Calu3 (cell line): ENCODE data around the gene PCSK5. TPM values are rescaled to one million over a fixed set of nuclear protein-coding genes. Genes with fewer than 3 reads are reported as not detected.

Experiments
- BruUV-seq: library from RNA; stranded (reverse); fragments of 400-500 nt; replicated peaks from 2 replicates; lab custom pipeline; 2021; lab: Mats Ljungman, UMichigan
- CTCF ChIA-PET: fragments of 300-600 bp; sonication (Branson Sonifier 250); formaldehyde crosslinking; loops from one replicate; lab custom pipeline; 2022; ENCODE audit warnings: antibody characterized with exemption; lab: Charles Lee
- DNase-seq: peaks from one replicate; pipeline ENCODE4 v3.0.0; 2022
- H3K27ac Mint-ChIP-seq: one replicate; pipeline ENCODE4 v1.8.0; 2022; ENCODE audit warnings: mixed read lengths; ENCODE audit not compliant: unreplicated experiment
- H3K27me3 Mint-ChIP-seq: one replicate; pipeline ENCODE4 v1.8.0; 2022; ENCODE audit warnings: mixed read lengths; ENCODE audit not compliant: unreplicated experiment
- H3K36me3 Mint-ChIP-seq: one replicate; pipeline ENCODE4 v1.8.0; 2022; ENCODE audit warnings: mild to moderate bottlenecking, moderate library complexity, mixed read lengths; ENCODE audit not compliant: insufficient read depth, unreplicated experiment
- H3K4me1 Mint-ChIP-seq: one replicate; pipeline ENCODE4 v1.8.0; 2022; ENCODE audit warnings: mild to moderate bottlenecking, low read depth, mixed read lengths; ENCODE audit not compliant: unreplicated experiment
- H3K4me3 Mint-ChIP-seq: one replicate; pipeline ENCODE4 v1.8.0; 2022; ENCODE audit warnings: mild to moderate bottlenecking, low read depth, moderate library complexity, mixed read lengths; ENCODE audit not compliant: unreplicated experiment
- H3K9me3 Mint-ChIP-seq: one replicate; pipeline ENCODE4 v1.8.0; 2022; ENCODE audit warnings: low read depth, mixed read lengths; ENCODE audit not compliant: unreplicated experiment
- intact Hi-C: fragments of 100-400 bp; cut with micrococcal nuclease; formaldehyde crosslinking; loops from one replicate; pipeline ENCODE4 v1.10.0; 2022; ENCODE audit not compliant: unreplicated experiment
- total RNA-seq: library from RNA; stranded (reverse); gene quantifications from 2 replicates; pipeline ENCODE4 v1.2.3, GENCODE V29; 2022
- TF ChIP-seq, protein P1 (sequence below): fragments of 200-600 bp; IDR thresholded peaks from one replicate; pipeline ENCODE4 v1.8.0; 2022; ENCODE audit warnings: antibody characterized with exemption; ENCODE audit not compliant: unreplicated experiment

PCSK5 gene
- total RNA-seq, 1 experiment from 2014 or later: 38.4 TPM

DNA sequence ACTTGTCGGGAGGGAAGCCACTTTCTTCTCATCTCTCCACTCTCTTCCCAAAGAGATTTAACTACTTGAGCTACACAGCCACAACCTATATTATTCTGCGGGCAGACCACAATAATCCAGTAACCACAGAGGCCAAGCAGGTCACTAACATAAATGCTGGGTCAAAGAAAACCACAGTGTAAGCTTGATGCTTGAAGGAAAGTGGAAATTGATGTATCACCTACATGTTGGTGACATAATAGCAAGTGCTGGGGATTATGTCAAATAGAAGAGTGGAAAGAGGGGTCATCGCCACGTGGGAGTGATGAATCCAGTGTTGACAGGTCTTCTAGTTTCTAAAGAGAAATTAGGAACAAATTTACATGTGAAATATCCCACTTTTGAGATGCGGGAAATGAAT is 462.8 kb downstream of the PCSK5 start:
- TF ChIP-seq, protein P1, sequence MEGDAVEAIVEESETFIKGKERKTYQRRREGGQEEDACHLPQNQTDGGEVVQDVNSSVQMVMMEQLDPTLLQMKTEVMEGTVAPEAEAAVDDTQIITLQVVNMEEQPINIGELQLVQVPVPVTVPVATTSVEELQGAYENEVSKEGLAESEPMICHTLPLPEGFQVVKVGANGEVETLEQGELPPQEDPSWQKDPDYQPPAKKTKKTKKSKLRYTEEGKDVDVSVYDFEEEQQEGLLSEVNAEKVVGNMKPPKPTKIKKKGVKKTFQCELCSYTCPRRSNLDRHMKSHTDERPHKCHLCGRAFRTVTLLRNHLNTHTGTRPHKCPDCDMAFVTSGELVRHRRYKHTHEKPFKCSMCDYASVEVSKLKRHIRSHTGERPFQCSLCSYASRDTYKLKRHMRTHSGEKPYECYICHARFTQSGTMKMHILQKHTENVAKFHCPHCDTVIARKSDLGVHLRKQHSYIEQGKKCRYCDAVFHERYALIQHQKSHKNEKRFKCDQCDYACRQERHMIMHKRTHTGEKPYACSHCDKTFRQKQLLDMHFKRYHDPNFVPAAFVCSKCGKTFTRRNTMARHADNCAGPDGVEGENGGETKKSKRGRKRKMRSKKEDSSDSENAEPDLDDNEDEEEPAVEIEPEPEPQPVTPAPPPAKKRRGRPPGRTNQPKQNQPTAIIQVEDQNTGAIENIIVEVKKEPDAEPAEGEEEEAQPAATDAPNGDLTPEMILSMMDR: no peak
- CTCF ChIA-PET: interaction anchor here (1.0 kb wide), 1 partner anchor 13 kb away, joined by 4 read pairs; no protein-coding TSS in a partner anchor
- intact Hi-C loops: no loop called here
- no peak overlapping the region for H3K4me3 Mint-ChIP-seq
- no TSS peak for BruUV-seq
- no peak overlapping the region for H3K27ac Mint-ChIP-seq
- DNase-seq: no peak
- H3K9me3 Mint-ChIP-seq: peaks cover 3% of the 10 kb centered on the region
- H3K36me3 Mint-ChIP-seq: no peaks in the 10 kb centered on the region
- no peaks in the 10 kb centered on the region for H3K4me1 Mint-ChIP-seq
- no peaks in the 10 kb centered on the region for H3K27me3 Mint-ChIP-seq

DNA sequence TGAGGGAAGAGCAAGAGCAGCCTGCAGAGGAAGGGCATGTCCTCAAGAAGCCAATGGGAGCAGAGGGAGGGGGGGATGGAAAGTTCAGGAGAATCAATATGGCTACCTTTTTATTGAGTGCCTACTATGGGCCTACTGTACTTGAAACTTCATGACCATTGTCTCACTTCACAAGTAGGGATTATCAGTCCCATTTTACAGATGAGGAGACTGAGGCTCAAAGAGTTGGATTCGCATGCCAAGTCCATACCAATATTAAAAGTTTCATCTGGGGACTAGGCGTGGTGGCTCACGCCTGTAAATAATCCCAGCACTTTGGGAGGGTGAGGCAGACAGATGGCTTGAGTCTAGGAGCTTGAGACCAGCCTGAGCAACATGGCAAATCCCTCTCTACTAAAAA is 463.7 kb downstream of the PCSK5 start:
- H3K4me3 Mint-ChIP-seq: no peak overlapping the region
- TF ChIP-seq, protein P1: no peak
- BruUV-seq: no TSS peak
- no peaks in the 10 kb centered on the region for H3K36me3 Mint-ChIP-seq
- DNase-seq: no peak
- CTCF ChIA-PET: no interaction called here
- intact Hi-C loops: no loop called here
- no peaks in the 10 kb centered on the region for H3K27me3 Mint-ChIP-seq
- H3K4me1 Mint-ChIP-seq: no peaks in the 10 kb centered on the region
- no peak overlapping the region for H3K27ac Mint-ChIP-seq
- H3K9me3 Mint-ChIP-seq: peaks cover 3% of the 10 kb centered on the region

DNA sequence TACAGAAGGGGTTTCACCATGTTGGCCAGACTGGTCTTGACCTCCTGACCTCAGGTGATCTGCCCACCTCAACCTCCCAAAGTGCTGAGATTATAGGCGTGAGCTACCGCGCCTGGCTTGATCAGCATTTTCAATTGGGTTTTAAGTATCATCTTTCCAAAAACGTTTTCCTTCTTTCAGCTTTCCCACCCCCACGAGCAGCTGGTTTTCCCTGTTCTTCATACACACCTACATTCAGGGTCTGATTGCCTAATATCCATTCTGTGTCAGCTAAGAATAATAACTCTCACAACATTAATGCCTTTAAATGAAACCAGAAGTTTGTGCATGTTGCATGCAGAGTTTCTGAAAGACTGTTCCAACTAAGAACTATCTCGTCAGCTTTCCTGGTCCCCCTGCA is 465.4 kb downstream of the PCSK5 start:
- no peak overlapping the region for H3K4me3 Mint-ChIP-seq
- H3K27me3 Mint-ChIP-seq: no peaks in the 10 kb centered on the region
- no peak for DNase-seq
- BruUV-seq: no TSS peak
- intact Hi-C loops: no loop called here
- no peak overlapping the region for H3K27ac Mint-ChIP-seq
- peaks cover 3% of the 10 kb centered on the region for H3K9me3 Mint-ChIP-seq
- CTCF ChIA-PET: no interaction called here
- no peaks in the 10 kb centered on the region for H3K36me3 Mint-ChIP-seq
- no peaks in the 10 kb centered on the region for H3K4me1 Mint-ChIP-seq
- TF ChIP-seq, protein P1: no peak

DNA sequence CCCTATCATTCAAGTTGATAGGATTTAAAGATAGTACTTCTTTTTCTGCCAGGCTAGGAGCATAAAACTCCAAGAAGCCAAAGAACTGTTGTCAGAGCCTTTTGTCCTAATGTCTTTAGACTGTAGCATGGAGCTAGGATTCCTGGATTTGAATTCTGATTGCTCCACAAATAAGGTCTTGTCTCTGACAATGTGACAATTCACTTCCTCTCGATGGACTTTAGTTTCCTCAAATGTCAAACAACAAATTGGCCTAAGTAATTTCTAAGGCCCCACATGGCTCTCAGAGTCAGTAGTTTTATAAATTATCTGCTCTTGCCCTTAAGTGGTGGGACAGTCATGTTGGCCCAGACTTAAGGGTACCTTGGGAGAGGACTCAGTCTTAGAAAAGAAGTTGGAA is 467.1 kb downstream of the PCSK5 start:
- no peaks in the 10 kb centered on the region for H3K36me3 Mint-ChIP-seq
- no peak overlapping the region for H3K4me3 Mint-ChIP-seq
- H3K9me3 Mint-ChIP-seq: no peaks in the 10 kb centered on the region
- intact Hi-C loops: no loop called here
- BruUV-seq: no TSS peak
- DNase-seq: no peak
- no peaks in the 10 kb centered on the region for H3K27me3 Mint-ChIP-seq
- peaks cover 2% of the 10 kb centered on the region for H3K4me1 Mint-ChIP-seq
- CTCF ChIA-PET: no interaction called here
- TF ChIP-seq, protein P1: no peak
- H3K27ac Mint-ChIP-seq: no peak overlapping the region
